ENCODE measurements around the gene TREH.

The TREH gene

GRCh38 chr11:118659953-118660680 lies 19.3 kb downstream of the TREH start:
- TF ChIP-seq CTCF (IDR thresholded peaks at IDR 0.05; ENCODE audit: insufficient read depth, missing control alignments) = no peak
- FAIRE-seq (no peak), DNase-seq (ENCODE audit: insufficient read length, low spot score) (no peak)

GRCh38 chr11:118659314-118659952 lies 20.0 kb downstream of the TREH start:
- TF ChIP-seq CTCF (IDR thresholded peaks at IDR 0.05; ENCODE audit: insufficient read depth, missing control alignments) = peak; percentile 90
- DNase-seq (ENCODE audit: insufficient read length, low spot score) (peak; percentile 95), FAIRE-seq (no peak)

- DNase-seq (ENCODE audit: insufficient read length, low spot score) = no peak
- FAIRE-seq = no peak
- TF ChIP-seq CTCF (IDR thresholded peaks at IDR 0.05; ENCODE audit: insufficient read depth, missing control alignments) = no peak
These were observed 20.8 kb downstream of the TREH start for GRCh38 chr11:118658429-118659313.

- no peak for TF ChIP-seq CTCF (IDR thresholded peaks at IDR 0.05; ENCODE audit: insufficient read depth, missing control alignments)
These were observed 21.6 kb downstream of the TREH start for GRCh38 chr11:118657709-118658428.

GRCh38 chr11:118657238-118657637 lies 22.2 kb downstream of the TREH start:
- DNase-seq (ENCODE audit: insufficient read length, low spot score) = no peak
- no peak for TF ChIP-seq CTCF (IDR thresholded peaks at IDR 0.05; ENCODE audit: insufficient read depth, missing control alignments)
- no peak for FAIRE-seq

More at GRCh38 chr11:118657709-118658428, 21.6 kb downstream of the TREH start:
- FAIRE-seq (no peak), DNase-seq (ENCODE audit: insufficient read length, low spot score) (no peak)

GRCh38 chr11:118656563-118657165 lies 22.8 kb downstream of the TREH start:
- FAIRE-seq (no peak), DNase-seq (ENCODE audit: insufficient read length, low spot score) (no peak)
- TF ChIP-seq CTCF (IDR thresholded peaks at IDR 0.05; ENCODE audit: insufficient read depth, missing control alignments) = no peak

Measured in D721Med (cell line).